BE2C (cell line): ENCODE measurements around the gene DNMT3L.

Experiments
- DNase-seq: peaks from one replicate; pipeline ENCODE4 v3.0.0-alpha.2; 2020
- H3K27me3 ChIP-seq: fragments of 250-450 bp; sonication (Bioruptor Pico); 2 replicates; pipeline ENCODE4 v1.5.1; 2020; ENCODE audit warnings: mild to moderate bottlenecking
- H3K36me3 ChIP-seq: fragments of 250-450 bp; sonication (Bioruptor Pico); 2 replicates; pipeline ENCODE4 v1.5.1; 2020; ENCODE audit warnings: mild to moderate bottlenecking
- H3K4me1 ChIP-seq: fragments of 250-450 bp; sonication (Bioruptor Pico); 2 replicates; pipeline ENCODE4 v1.5.1; 2020
- H3K4me3 ChIP-seq: 2 replicates; pipeline ENCODE4 v1.5.1; 2011; ENCODE audit warnings: low read depth, low read length
- H3K9me3 ChIP-seq: fragments of 250-450 bp; sonication (Bioruptor Pico); 2 replicates; pipeline ENCODE4 v1.5.1; 2020
- CTCF ChIP-seq: IDR thresholded peaks from 2 replicates; pipeline ENCODE4 v1.5.1; 2012; ENCODE audit warnings: mild to moderate bottlenecking, low read depth, low read length

The DNMT3L gene

GRCh38 chr21:44282370-44282769 is 20.7 kb upstream of the DNMT3L start:
- no peak for DNase-seq
- no peaks in the 10 kb centered on the region for H3K36me3 ChIP-seq

GRCh38 chr21:44281801-44282200 is 20.1 kb upstream of the DNMT3L start:
- no peaks in the 10 kb centered on the region for H3K9me3 ChIP-seq
- no peak overlapping the region for H3K4me3 ChIP-seq
- no peak for TF ChIP-seq CTCF
- no peaks in the 10 kb centered on the region for H3K36me3 ChIP-seq
- no peaks in the 10 kb centered on the region for H3K27me3 ChIP-seq
- H3K4me1 ChIP-seq, result no peaks in the 10 kb centered on the region
- DNase-seq, result no peak

More at GRCh38 chr21:44282370-44282769, 20.7 kb upstream of the DNMT3L start:
- Histone ChIP-seq H3K4me1 (no peaks in the 10 kb centered on the region), H3K9me3 (no peaks in the 10 kb centered on the region), H3K27me3 (no peaks in the 10 kb centered on the region), H3K4me3 (no peak overlapping the region)
- no peak for TF ChIP-seq CTCF

DNA sequence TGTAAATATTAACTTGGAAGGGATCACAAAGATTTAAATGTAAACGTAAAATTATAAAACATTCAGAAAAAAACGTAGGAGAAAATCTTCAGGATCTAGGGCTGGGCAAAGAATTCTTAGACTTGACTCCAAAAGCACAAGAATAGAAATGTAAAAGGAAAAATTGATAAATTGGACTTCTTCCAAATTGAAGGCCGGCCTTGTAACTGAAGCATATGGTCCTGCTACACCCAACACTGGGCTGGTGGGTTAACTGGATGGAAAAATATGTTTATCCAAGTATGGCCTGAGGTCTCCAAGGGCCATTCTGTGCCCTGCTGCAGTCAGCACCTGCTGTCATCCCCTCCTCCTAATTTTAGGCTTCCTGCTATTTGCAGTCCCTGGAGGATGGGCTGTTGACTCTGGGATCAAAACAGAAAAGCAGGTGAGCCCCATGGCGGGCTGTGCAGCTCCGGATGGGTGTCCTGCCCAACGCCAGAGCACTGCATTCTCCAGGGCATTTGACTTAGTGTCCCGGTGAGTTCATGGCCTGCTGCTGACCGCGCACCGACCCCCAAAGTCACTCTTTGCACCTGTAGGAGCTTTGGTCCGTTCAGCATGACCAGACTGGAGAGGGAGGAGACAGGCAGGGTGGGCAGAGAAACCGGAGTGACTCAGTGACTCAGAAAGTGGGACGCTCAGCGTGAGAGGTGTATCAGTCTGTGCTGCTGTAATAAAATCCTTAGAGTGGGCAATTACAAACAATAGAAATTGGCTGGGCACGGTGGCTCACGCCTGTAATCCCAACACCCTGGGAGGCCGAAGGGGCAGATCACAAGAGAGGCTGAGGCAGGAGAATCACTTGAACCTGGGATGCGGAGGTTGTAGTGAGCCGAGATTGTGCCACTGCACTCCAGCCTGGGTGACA is 17.9 kb upstream of the DNMT3L start:
- DNase-seq, result no peak
- no peaks in the 10 kb centered on the region for H3K36me3 ChIP-seq

DNA sequence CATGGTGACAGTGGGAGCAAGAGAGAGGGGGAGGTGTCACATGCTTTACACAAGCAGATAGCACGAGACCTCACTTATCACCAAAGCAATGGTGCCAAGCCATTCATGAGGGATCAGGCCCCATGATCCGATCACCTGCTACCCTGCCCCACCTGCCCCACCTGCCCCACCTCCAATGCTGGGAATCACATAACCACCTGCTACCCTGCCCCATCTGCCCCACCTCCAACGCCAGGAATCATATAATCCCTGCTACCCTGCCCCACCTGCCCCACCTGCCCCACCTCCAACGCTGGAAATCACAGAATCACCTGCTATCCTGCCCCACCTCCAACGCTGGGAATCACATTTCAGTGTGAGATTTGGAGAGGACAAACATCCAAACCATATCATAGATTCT is 13.3 kb upstream of the DNMT3L start:
- Histone ChIP-seq H3K27me3 (no peaks in the 10 kb centered on the region), H3K9me3 (no peaks in the 10 kb centered on the region), H3K36me3 (no peaks in the 10 kb centered on the region), H3K4me1 (no peaks in the 10 kb centered on the region), H3K4me3 (no peak overlapping the region)
- no peak for TF ChIP-seq CTCF
- no peak for DNase-seq

More for the DNA sequence above, 17.9 kb upstream of the DNMT3L start:
- no peaks in the 10 kb centered on the region for H3K4me1 ChIP-seq
- H3K9me3 ChIP-seq, result no peaks in the 10 kb centered on the region
- no peak overlapping the region for H3K4me3 ChIP-seq
- H3K27me3 ChIP-seq, result no peaks in the 10 kb centered on the region
- no peak for TF ChIP-seq CTCF

DNA sequence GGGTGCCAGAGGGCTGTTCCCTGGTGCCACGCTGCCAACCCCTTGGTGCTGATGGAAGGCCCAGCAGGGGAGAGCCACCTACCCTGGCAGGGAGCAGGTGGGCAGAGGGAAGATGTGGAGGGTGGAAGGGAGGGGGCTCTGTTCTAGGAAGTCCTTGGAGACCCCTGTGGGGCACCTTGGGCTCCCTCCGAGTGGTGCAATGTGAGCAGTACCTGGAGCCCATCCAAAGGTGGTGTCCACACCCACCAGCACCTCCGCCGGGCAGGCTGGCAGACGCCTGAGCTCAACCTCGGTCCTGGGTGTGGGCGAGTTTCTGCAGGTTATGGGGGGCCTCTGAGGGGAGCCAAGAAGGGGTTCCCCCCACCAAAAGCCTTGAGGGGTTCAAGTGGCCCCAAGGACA is 11.3 kb upstream of the DNMT3L start:
- no peak for DNase-seq
- no peak overlapping the region for H3K4me3 ChIP-seq
- H3K4me1 ChIP-seq, result no peaks in the 10 kb centered on the region
- no peaks in the 10 kb centered on the region for H3K9me3 ChIP-seq
- TF ChIP-seq CTCF, result no peak
- no peaks in the 10 kb centered on the region for H3K27me3 ChIP-seq
- H3K36me3 ChIP-seq, result no peaks in the 10 kb centered on the region

- no peak for TF ChIP-seq CTCF
- Histone ChIP-seq H3K4me1 (no peaks in the 10 kb centered on the region), H3K27me3 (no peaks in the 10 kb centered on the region), H3K4me3 (no peak overlapping the region), H3K36me3 (no peaks in the 10 kb centered on the region), H3K9me3 (no peaks in the 10 kb centered on the region)
- DNase-seq, result no peak
Measured at GRCh38 chr21:44272284-44272858, 10.7 kb upstream of the DNMT3L start.
